ENCODE results near the gene ELF2.
"Not testable (repeated sequence)": the region's sequence is repeated elsewhere in the genome, so short reads cannot be mapped to it uniquely, and the experiment has no call there.

The ELF2 gene

GRCh38 chr4:139157977-139158376 lies 19.0 kb downstream of the ELF2 start:
- not testable (repeated sequence) for H3K9ac ChIP-seq (ENCODE audit: low read depth, low read length); H3K9me3 ChIP-seq (ENCODE audit: insufficient read depth, low read depth, low read length); H3K27me3 ChIP-seq (ENCODE audit: insufficient read depth, low read length); H3K4me3 ChIP-seq (ENCODE audit: low read length); H3K36me3 ChIP-seq (ENCODE audit: insufficient read depth, low read length)
- H3K27ac ChIP-seq (ENCODE audit: low read depth, low read length): peak overlapping the region; percentile 76
- 26% methylated on average over 9 of the region's 9 CpGs for WGBS
- peaks cover 68% of the 10 kb centered on the region for H3K4me1 ChIP-seq (ENCODE audit: insufficient read depth, low read length)

- WGBS: 73% methylated on average over 4 of the region's 5 CpGs
- H3K36me3 ChIP-seq (ENCODE audit: insufficient read depth, low read length): no peaks in the 10 kb centered on the region
- no peak overlapping the region for H3K4me3 ChIP-seq (ENCODE audit: low read length)
- H3K9ac ChIP-seq (ENCODE audit: low read depth, low read length): peak overlapping the region; percentile 71
- H3K4me1 ChIP-seq (ENCODE audit: insufficient read depth, low read length): peaks cover 63% of the 10 kb centered on the region
- H3K27ac ChIP-seq (ENCODE audit: low read depth, low read length): peak overlapping the region; percentile 98
- H3K9me3 ChIP-seq (ENCODE audit: insufficient read depth, low read depth, low read length): no peaks in the 10 kb centered on the region
- no peaks in the 10 kb centered on the region for H3K27me3 ChIP-seq (ENCODE audit: insufficient read depth, low read length)
Observed at GRCh38 chr4:139154952-139155557, 22.0 kb downstream of the ELF2 start.

GRCh38 chr4:139154538-139154937 lies 22.5 kb downstream of the ELF2 start:
- WGBS: 13% methylated on average over 1 of the region's 1 CpG
- H3K36me3 ChIP-seq (ENCODE audit: insufficient read depth, low read length): no peaks in the 10 kb centered on the region
- peaks cover 60% of the 10 kb centered on the region for H3K4me1 ChIP-seq (ENCODE audit: insufficient read depth, low read length)
- no peaks in the 10 kb centered on the region for H3K27me3 ChIP-seq (ENCODE audit: insufficient read depth, low read length)
- H3K9me3 ChIP-seq (ENCODE audit: insufficient read depth, low read depth, low read length): no peaks in the 10 kb centered on the region
- no peak overlapping the region for H3K4me3 ChIP-seq (ENCODE audit: low read length)
- peak overlapping the region; percentile 98 for H3K27ac ChIP-seq (ENCODE audit: low read depth, low read length)
- H3K9ac ChIP-seq (ENCODE audit: low read depth, low read length): peak overlapping the region; percentile 71; the same call in 1 of the 2 replicates

DNA sequence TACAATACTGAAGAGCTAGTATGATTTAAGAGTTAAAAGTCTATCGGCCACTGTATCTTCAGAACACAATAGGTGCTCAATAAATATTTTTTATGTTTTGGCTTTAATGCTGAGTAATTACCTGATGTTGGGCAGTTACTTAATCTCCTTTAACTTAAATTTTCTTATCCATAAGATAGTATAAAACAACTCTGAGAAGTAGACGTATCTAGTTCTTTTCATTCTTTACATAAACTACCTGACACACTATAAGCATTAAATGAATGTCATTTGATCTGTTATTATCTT lies 22.9 kb downstream of the ELF2 start:
- Histone ChIP-seq H3K27me3 (ENCODE audit: insufficient read depth, low read length) (no peaks in the 10 kb centered on the region), H3K9me3 (ENCODE audit: insufficient read depth, low read depth, low read length) (no peaks in the 10 kb centered on the region), H3K36me3 (ENCODE audit: insufficient read depth, low read length) (no peaks in the 10 kb centered on the region), H3K27ac (ENCODE audit: low read depth, low read length) (peak overlapping the region; percentile 98), H3K4me1 (ENCODE audit: insufficient read depth, low read length) (peaks cover 58% of the 10 kb centered on the region), H3K9ac (ENCODE audit: low read depth, low read length) (peak overlapping the region; percentile 71), H3K4me3 (ENCODE audit: low read length) (0 out of 2 replicates have a peak overlapping the region, but pooled peaks have one; percentile 12)
- no CpG with 5 or more reads among the region's 2 CpGs for WGBS

GRCh38 chr4:139153411-139154133 lies 23.4 kb downstream of the ELF2 start:
- Histone ChIP-seq H3K36me3 (ENCODE audit: insufficient read depth, low read length) (no peaks in the 10 kb centered on the region), H3K4me3 (ENCODE audit: low read length) (peak overlapping the region; percentile 12; the same call in 1 of the 2 replicates), H3K4me1 (ENCODE audit: insufficient read depth, low read length) (peaks cover 52% of the 10 kb centered on the region), H3K9me3 (ENCODE audit: insufficient read depth, low read depth, low read length) (no peaks in the 10 kb centered on the region), H3K9ac (ENCODE audit: low read depth, low read length) (peak overlapping the region; percentile 71), H3K27ac (ENCODE audit: low read depth, low read length) (peak overlapping the region; percentile 98), H3K27me3 (ENCODE audit: insufficient read depth, low read length) (no peaks in the 10 kb centered on the region)
- WGBS: 9% methylated on average over 1 of the region's 1 CpG

DNA sequence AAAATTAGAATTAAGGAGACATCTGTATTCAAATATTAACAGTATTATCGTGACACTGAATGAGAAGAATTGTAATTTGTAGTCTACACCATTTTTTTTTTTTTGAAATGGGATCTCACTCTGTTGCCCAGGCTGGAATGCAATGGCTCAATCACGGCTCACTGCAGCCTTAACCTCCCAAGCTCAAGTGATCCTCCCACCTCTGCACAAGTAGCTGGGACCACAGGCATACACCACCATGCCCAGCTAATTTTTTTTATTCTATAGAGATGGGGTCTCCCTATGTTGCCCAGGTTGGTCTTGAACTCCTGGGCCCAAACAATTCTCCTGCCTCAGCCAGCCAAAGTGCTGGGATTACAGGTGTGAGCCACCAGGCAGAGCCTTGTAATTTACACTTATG lies 24.8 kb downstream of the ELF2 start:
- Histone ChIP-seq H3K36me3 (ENCODE audit: insufficient read depth, low read length) (no peaks in the 10 kb centered on the region), H3K27ac (ENCODE audit: low read depth, low read length) (peak overlapping the region; percentile 37; the same call in 1 of the 2 replicates), H3K4me3 (ENCODE audit: low read length) (no peak overlapping the region), H3K9me3 (ENCODE audit: insufficient read depth, low read depth, low read length) (no peaks in the 10 kb centered on the region), H3K4me1 (ENCODE audit: insufficient read depth, low read length) (peaks cover 40% of the 10 kb centered on the region), H3K27me3 (ENCODE audit: insufficient read depth, low read length) (no peaks in the 10 kb centered on the region), H3K9ac (ENCODE audit: low read depth, low read length) (no peak overlapping the region)
- 98% methylated on average over 2 of the region's 2 CpGs for WGBS

GRCh38 chr4:139146926-139147629 lies 29.9 kb downstream of the ELF2 start:
- no peaks in the 10 kb centered on the region for H3K27me3 ChIP-seq (ENCODE audit: insufficient read depth, low read length)
- H3K9ac ChIP-seq (ENCODE audit: low read depth, low read length): no peak overlapping the region
- H3K27ac ChIP-seq (ENCODE audit: low read depth, low read length): no peak overlapping the region
- H3K9me3 ChIP-seq (ENCODE audit: insufficient read depth, low read depth, low read length): no peaks in the 10 kb centered on the region; the same call in 1 of the 2 replicates
- peaks cover 38% of the 10 kb centered on the region for H3K4me1 ChIP-seq (ENCODE audit: insufficient read depth, low read length)
- 92% methylated on average over 8 of the region's 8 CpGs for WGBS
- no peaks in the 10 kb centered on the region for H3K36me3 ChIP-seq (ENCODE audit: insufficient read depth, low read length)
- no peak overlapping the region for H3K4me3 ChIP-seq (ENCODE audit: low read length)

- H3K4me3 ChIP-seq (ENCODE audit: low read length): no peak overlapping the region
- 89% methylated on average over 1 of the region's 1 CpG for WGBS
- H3K27ac ChIP-seq (ENCODE audit: low read depth, low read length): no peak overlapping the region
- no peaks in the 10 kb centered on the region for H3K36me3 ChIP-seq (ENCODE audit: insufficient read depth, low read length)
- H3K27me3 ChIP-seq (ENCODE audit: insufficient read depth, low read length): no peaks in the 10 kb centered on the region
- no peak overlapping the region for H3K9ac ChIP-seq (ENCODE audit: low read depth, low read length)
- peaks cover 34% of the 10 kb centered on the region for H3K4me1 ChIP-seq (ENCODE audit: insufficient read depth, low read length)
- H3K9me3 ChIP-seq (ENCODE audit: insufficient read depth, low read depth, low read length): no peaks in the 10 kb centered on the region; the same call in 1 of the 2 replicates
Observed at GRCh38 chr4:139145552-139145932, 31.5 kb downstream of the ELF2 start.

GRCh38 chr4:139144911-139145551 lies 32.0 kb downstream of the ELF2 start:
- WGBS: 89% methylated on average over 3 of the region's 3 CpGs
- Histone ChIP-seq H3K9ac (ENCODE audit: low read depth, low read length) (no peak overlapping the region), H3K36me3 (ENCODE audit: insufficient read depth, low read length) (no peaks in the 10 kb centered on the region), H3K27ac (ENCODE audit: low read depth, low read length) (no peak overlapping the region), H3K9me3 (ENCODE audit: insufficient read depth, low read depth, low read length) (no peaks in the 10 kb centered on the region; the same call in 1 of the 2 replicates), H3K27me3 (ENCODE audit: insufficient read depth, low read length) (no peaks in the 10 kb centered on the region), H3K4me1 (ENCODE audit: insufficient read depth, low read length) (peaks cover 34% of the 10 kb centered on the region), H3K4me3 (ENCODE audit: low read length) (no peak overlapping the region)

DNA sequence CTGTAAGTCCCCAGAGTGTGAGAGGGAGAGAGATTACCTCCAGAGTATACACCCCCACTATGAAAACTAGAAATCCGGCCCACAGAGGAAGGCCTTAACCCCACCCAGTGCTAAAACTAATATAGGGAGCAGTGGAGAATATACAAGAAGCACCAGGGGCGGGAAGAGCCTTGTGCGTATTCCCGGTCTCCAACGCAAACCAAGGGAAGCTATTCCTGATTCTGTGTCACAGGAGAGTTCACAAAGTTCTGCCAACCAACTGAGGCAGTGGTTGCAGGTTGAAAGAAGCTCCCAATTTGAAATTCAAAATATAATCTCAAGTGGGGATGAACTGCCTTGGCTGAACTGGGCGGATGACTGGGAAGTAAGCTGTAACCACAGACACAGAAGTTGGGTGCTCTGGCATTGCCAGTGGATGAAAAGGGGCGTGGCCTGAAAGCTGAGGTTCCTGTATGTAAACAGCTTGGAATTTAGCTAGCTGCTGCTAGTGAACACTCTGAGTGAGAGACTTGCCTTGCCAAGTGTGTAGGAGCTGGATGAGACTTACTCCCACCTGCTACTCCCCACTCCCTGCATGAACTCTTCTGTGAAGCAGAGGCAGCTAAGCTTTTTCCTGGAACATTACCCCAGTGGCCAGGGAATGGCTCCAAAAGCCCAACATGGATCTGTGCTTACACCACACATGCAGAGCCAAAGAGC lies 32.7 kb downstream of the ELF2 start:
- H3K27ac ChIP-seq (ENCODE audit: low read depth, low read length): no peak overlapping the region

More for the DNA sequence above, 32.7 kb downstream of the ELF2 start:
- Histone ChIP-seq H3K27me3 (ENCODE audit: insufficient read depth, low read length) (no peaks in the 10 kb centered on the region), H3K36me3 (ENCODE audit: insufficient read depth, low read length) (no peaks in the 10 kb centered on the region), H3K4me3 (ENCODE audit: low read length) (no peak overlapping the region), H3K9me3 (ENCODE audit: insufficient read depth, low read depth, low read length) (no peaks in the 10 kb centered on the region; the same call in 1 of the 2 replicates), H3K9ac (ENCODE audit: low read depth, low read length) (no peak overlapping the region), H3K4me1 (ENCODE audit: insufficient read depth, low read length) (peaks cover 34% of the 10 kb centered on the region)
- 90% methylated on average over 6 of the region's 7 CpGs for WGBS
